ENCODE measurements around the gene BCL2.

BCL2 gene

GRCh38 chr18:63264871-63265270 lies 54.7 kb downstream of the BCL2 start:
- H3K4me3 ChIP-seq (ENCODE audit: low read depth, low read length) = no peak overlapping the region
- no peaks in the 10 kb centered on the region for H3K9me3 ChIP-seq (ENCODE audit: control insufficient read depth, insufficient read depth, low read length)
- no peaks in the 10 kb centered on the region for H3K36me3 ChIP-seq (ENCODE audit: control insufficient read depth, insufficient read depth, low read length)
- H3K27ac ChIP-seq (ENCODE audit: low read depth, low read length) = no peak overlapping the region
- H3K9ac ChIP-seq (ENCODE audit: low read depth, low read length) = no peak overlapping the region
- H3K4me1 ChIP-seq (ENCODE audit: control insufficient read depth, insufficient read depth, low read length) = no peaks in the 10 kb centered on the region
- H3K27me3 ChIP-seq (ENCODE audit: control insufficient read depth, insufficient read depth, low read length) = no peaks in the 10 kb centered on the region

GRCh38 chr18:63263444-63263843 lies 56.1 kb downstream of the BCL2 start:
- Histone ChIP-seq H3K36me3 (ENCODE audit: control insufficient read depth, insufficient read depth, low read length) (no peaks in the 10 kb centered on the region), H3K4me1 (ENCODE audit: control insufficient read depth, insufficient read depth, low read length) (no peaks in the 10 kb centered on the region), H3K9me3 (ENCODE audit: control insufficient read depth, insufficient read depth, low read length) (no peaks in the 10 kb centered on the region), H3K4me3 (ENCODE audit: low read depth, low read length) (no peak overlapping the region), H3K27ac (ENCODE audit: low read depth, low read length) (no peak overlapping the region), H3K9ac (ENCODE audit: low read depth, low read length) (no peak overlapping the region), H3K27me3 (ENCODE audit: control insufficient read depth, insufficient read depth, low read length) (no peaks in the 10 kb centered on the region)

GRCh38 chr18:63262369-63263335 lies 56.9 kb downstream of the BCL2 start:
- no peak overlapping the region for H3K27ac ChIP-seq (ENCODE audit: low read depth, low read length)
- no peak overlapping the region for H3K4me3 ChIP-seq (ENCODE audit: low read depth, low read length)
- no peaks in the 10 kb centered on the region for H3K36me3 ChIP-seq (ENCODE audit: control insufficient read depth, insufficient read depth, low read length)
- no peaks in the 10 kb centered on the region for H3K9me3 ChIP-seq (ENCODE audit: control insufficient read depth, insufficient read depth, low read length)
- H3K27me3 ChIP-seq (ENCODE audit: control insufficient read depth, insufficient read depth, low read length) = no peaks in the 10 kb centered on the region
- H3K4me1 ChIP-seq (ENCODE audit: control insufficient read depth, insufficient read depth, low read length) = no peaks in the 10 kb centered on the region
- H3K9ac ChIP-seq (ENCODE audit: low read depth, low read length) = no peak overlapping the region

GRCh38 chr18:63261029-63261428 lies 58.5 kb downstream of the BCL2 start:
- no peaks in the 10 kb centered on the region for H3K4me1 ChIP-seq (ENCODE audit: control insufficient read depth, insufficient read depth, low read length)
- no peak overlapping the region for H3K4me3 ChIP-seq (ENCODE audit: low read depth, low read length)
- H3K9me3 ChIP-seq (ENCODE audit: control insufficient read depth, insufficient read depth, low read length) = no peaks in the 10 kb centered on the region
- no peak overlapping the region for H3K27ac ChIP-seq (ENCODE audit: low read depth, low read length)
- H3K27me3 ChIP-seq (ENCODE audit: control insufficient read depth, insufficient read depth, low read length) = no peaks in the 10 kb centered on the region
- no peak overlapping the region for H3K9ac ChIP-seq (ENCODE audit: low read depth, low read length)
- H3K36me3 ChIP-seq (ENCODE audit: control insufficient read depth, insufficient read depth, low read length) = no peaks in the 10 kb centered on the region

DNA sequence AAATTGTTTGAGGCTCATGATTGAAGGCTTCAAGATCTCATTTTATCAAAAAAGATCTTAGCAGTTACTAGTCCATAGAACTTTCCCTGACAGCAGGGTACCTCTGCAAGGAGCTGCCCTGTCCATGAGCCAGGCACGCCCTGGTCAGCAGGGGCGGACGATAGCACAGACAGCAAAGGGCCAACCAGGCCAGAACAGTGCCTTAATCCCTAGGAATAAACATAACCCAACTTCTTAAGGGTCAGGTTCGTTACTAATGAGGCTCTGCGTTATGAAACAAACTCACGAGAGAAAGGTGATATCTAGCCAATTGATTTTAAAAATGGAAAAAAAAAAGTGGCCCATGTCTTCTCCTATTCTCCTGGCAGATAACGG lies 59.2 kb downstream of the BCL2 start:
- Histone ChIP-seq H3K9ac (ENCODE audit: low read depth, low read length) (no peak overlapping the region), H3K27ac (ENCODE audit: low read depth, low read length) (no peak overlapping the region), H3K36me3 (ENCODE audit: control insufficient read depth, insufficient read depth, low read length) (no peaks in the 10 kb centered on the region), H3K27me3 (ENCODE audit: control insufficient read depth, insufficient read depth, low read length) (no peaks in the 10 kb centered on the region), H3K4me3 (ENCODE audit: low read depth, low read length) (no peak overlapping the region), H3K4me1 (ENCODE audit: control insufficient read depth, insufficient read depth, low read length) (no peaks in the 10 kb centered on the region), H3K9me3 (ENCODE audit: control insufficient read depth, insufficient read depth, low read length) (no peaks in the 10 kb centered on the region)

- H3K27me3 ChIP-seq (ENCODE audit: control insufficient read depth, insufficient read depth, low read length) = no peaks in the 10 kb centered on the region
- no peak overlapping the region for H3K27ac ChIP-seq (ENCODE audit: low read depth, low read length)
- no peak overlapping the region for H3K4me3 ChIP-seq (ENCODE audit: low read depth, low read length)
- H3K4me1 ChIP-seq (ENCODE audit: control insufficient read depth, insufficient read depth, low read length) = no peaks in the 10 kb centered on the region
- no peak overlapping the region for H3K9ac ChIP-seq (ENCODE audit: low read depth, low read length)
- no peaks in the 10 kb centered on the region for H3K36me3 ChIP-seq (ENCODE audit: control insufficient read depth, insufficient read depth, low read length)
- no peaks in the 10 kb centered on the region for H3K9me3 ChIP-seq (ENCODE audit: control insufficient read depth, insufficient read depth, low read length)
These were observed 59.8 kb downstream of the BCL2 start for GRCh38 chr18:63259567-63260379.

DNA sequence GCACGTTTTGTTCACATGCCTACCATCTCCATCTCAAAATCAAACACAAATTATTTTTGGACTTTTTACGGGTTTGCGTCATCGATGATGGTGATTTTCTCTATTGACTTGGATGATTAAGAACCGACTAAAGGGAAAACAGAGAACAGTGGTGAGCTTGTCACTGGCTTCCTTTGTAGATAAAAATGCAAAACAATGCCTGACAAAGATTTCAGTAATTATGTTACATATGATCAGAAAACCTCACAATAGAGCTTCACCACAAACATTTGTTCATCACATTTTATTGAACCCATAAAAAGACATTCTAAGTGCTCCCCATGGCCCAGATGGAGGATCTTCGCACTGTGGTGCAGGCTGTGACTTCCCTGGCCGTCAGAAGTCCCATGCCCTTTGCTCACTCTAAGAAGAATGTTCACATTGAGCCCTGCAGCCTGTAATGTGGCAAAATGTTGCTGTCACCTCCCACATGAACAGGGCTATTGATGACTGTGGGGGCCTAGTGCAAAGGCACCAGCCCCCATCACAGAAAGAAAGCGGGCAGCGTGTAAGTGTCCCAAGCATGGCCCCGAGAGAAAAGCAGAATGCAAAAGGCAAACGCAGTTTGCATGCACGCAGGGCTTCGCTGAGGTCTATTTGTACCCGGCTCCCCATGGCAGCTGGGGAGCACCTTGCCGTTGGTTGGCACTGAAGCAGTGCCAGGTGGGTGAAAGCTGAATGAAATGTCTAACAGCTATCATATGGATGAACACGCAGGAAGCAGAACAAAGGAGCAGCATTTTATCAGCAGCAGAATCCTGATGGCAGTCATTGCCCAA lies 60.6 kb downstream of the BCL2 start:
- Histone ChIP-seq H3K36me3 (ENCODE audit: control insufficient read depth, insufficient read depth, low read length) (no peaks in the 10 kb centered on the region), H3K27ac (ENCODE audit: low read depth, low read length) (no peak overlapping the region), H3K4me3 (ENCODE audit: low read depth, low read length) (no peak overlapping the region), H3K4me1 (ENCODE audit: control insufficient read depth, insufficient read depth, low read length) (no peaks in the 10 kb centered on the region), H3K9me3 (ENCODE audit: control insufficient read depth, insufficient read depth, low read length) (no peaks in the 10 kb centered on the region), H3K9ac (ENCODE audit: low read depth, low read length) (no peak overlapping the region), H3K27me3 (ENCODE audit: control insufficient read depth, insufficient read depth, low read length) (no peaks in the 10 kb centered on the region)

DNA sequence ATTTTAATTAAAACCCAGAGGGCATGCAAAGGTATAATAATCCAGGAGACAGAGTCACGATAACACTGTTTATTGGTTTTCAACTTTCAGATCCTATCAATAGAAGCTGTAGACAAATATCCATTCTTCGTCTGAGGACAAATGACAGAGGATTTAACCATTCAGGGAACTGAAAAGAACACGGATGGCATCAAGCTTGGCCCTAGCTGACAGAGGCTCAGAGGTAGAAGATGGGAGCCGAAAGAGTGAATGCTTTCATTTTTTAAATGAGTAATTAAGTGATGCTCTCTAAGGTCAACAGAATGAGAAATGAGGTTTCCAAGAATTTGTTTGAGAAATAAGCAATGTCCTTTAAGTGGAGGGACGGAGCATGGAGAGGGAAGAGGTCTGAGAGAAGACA lies 62.1 kb downstream of the BCL2 start:
- Histone ChIP-seq H3K4me3 (ENCODE audit: low read depth, low read length) (no peak overlapping the region), H3K9ac (ENCODE audit: low read depth, low read length) (no peak overlapping the region), H3K27ac (ENCODE audit: low read depth, low read length) (no peak overlapping the region), H3K27me3 (ENCODE audit: control insufficient read depth, insufficient read depth, low read length) (no peaks in the 10 kb centered on the region), H3K9me3 (ENCODE audit: control insufficient read depth, insufficient read depth, low read length) (no peaks in the 10 kb centered on the region), H3K4me1 (ENCODE audit: control insufficient read depth, insufficient read depth, low read length) (no peaks in the 10 kb centered on the region), H3K36me3 (ENCODE audit: control insufficient read depth, insufficient read depth, low read length) (no peaks in the 10 kb centered on the region)

DNA sequence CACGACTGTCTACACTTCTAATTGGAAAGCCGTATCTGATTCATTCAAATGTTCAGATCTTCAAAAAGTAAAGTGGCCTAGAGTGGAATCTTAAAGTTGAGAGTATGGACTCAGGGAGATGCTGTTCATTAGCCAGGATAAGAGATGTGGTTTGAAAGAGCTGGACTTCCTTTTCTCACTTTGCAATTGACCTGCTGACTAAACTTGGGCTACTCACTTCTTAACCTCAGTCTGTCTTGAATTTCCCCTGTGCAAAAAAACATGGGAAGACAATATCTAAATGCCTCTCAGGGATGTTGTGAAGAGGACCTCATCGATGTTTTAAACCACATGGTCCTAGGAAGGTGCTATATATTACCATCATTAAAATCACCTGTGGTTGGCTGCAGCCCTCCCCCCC lies 64.1 kb downstream of the BCL2 start:
- Histone ChIP-seq H3K9ac (ENCODE audit: low read depth, low read length) (no peak overlapping the region), H3K27ac (ENCODE audit: low read depth, low read length) (no peak overlapping the region), H3K9me3 (ENCODE audit: control insufficient read depth, insufficient read depth, low read length) (no peaks in the 10 kb centered on the region), H3K27me3 (ENCODE audit: control insufficient read depth, insufficient read depth, low read length) (no peaks in the 10 kb centered on the region), H3K4me1 (ENCODE audit: control insufficient read depth, insufficient read depth, low read length) (no peaks in the 10 kb centered on the region), H3K36me3 (ENCODE audit: control insufficient read depth, insufficient read depth, low read length) (no peaks in the 10 kb centered on the region), H3K4me3 (ENCODE audit: low read depth, low read length) (no peak overlapping the region)

DNA sequence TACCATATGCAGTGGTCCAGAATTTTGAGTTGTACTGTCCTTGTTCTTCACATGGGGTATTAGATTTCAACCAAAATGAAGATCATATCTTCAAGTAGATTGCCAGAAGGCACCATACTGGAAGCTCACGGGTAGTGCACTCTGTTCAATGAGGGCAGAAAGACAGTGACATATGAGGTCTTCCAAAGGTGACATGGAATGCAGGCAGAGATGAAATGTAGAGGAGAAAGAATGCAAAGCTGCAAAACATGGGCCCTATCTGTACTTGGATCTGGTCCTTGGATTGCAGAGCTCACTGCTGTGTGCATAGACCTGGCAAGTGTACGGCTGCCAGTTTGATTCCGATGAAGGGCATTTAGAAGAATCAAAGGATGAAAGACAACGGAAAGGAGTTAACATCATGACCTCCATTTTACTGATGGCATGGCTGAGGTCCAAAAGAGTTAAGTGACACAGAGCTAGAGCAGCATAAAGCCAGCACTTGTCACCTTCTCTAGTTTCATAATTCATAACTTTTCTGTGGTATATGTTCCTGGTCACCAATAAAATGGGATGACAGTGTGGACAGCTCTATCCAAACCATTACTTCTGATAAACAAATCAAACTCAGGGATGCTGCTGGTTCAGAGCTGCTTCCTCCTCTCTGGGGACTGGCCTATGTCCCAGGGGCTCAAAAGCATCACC lies 64.7 kb downstream of the BCL2 start:
- Histone ChIP-seq H3K9ac (ENCODE audit: low read depth, low read length) (no peak overlapping the region), H3K36me3 (ENCODE audit: control insufficient read depth, insufficient read depth, low read length) (no peaks in the 10 kb centered on the region), H3K4me1 (ENCODE audit: control insufficient read depth, insufficient read depth, low read length) (no peaks in the 10 kb centered on the region), H3K4me3 (ENCODE audit: low read depth, low read length) (no peak overlapping the region), H3K9me3 (ENCODE audit: control insufficient read depth, insufficient read depth, low read length) (no peaks in the 10 kb centered on the region), H3K27me3 (ENCODE audit: control insufficient read depth, insufficient read depth, low read length) (no peaks in the 10 kb centered on the region), H3K27ac (ENCODE audit: low read depth, low read length) (no peak overlapping the region)

Measured in HUES48 (cell line).